ENCODE results near the gene SAMD10.
A peak's percentile ranks its signal among the peaks of the same experiment; 100 is the strongest.

SAMD10 gene

GRCh38 chr20:63950701-63951397 lies 28.6 kb downstream of the SAMD10 start:
- no peak for TF ChIP-seq CTCF (IDR thresholded peaks at IDR 0.05)
- no peak for TF ChIP-seq ZFX (IDR thresholded peaks at IDR 0.05; ENCODE audit: borderline replicate concordance)
- peak overlapping the region; percentile 83; the same call in 1 of the 2 replicates for H3K27ac ChIP-seq

- H3K27ac ChIP-seq: peak overlapping the region; percentile 83
- TF ChIP-seq ZFX (IDR thresholded peaks at IDR 0.05; ENCODE audit: borderline replicate concordance): no peak
These were observed 31.6 kb downstream of the SAMD10 start for GRCh38 chr20:63947638-63948456.

- H3K27ac ChIP-seq: peak overlapping the region; percentile 83
- TF ChIP-seq ZFX (IDR thresholded peaks at IDR 0.05; ENCODE audit: borderline replicate concordance) (no peak), CTCF (IDR thresholded peaks at IDR 0.05) (no peak)
These were observed 32.3 kb downstream of the SAMD10 start for GRCh38 chr20:63946986-63947637.

- TF ChIP-seq ZFX (IDR thresholded peaks at IDR 0.05; ENCODE audit: borderline replicate concordance) (no peak), CTCF (IDR thresholded peaks at IDR 0.05) (no peak)
- peak overlapping the region; percentile 83 for H3K27ac ChIP-seq
These were observed 33.2 kb downstream of the SAMD10 start for GRCh38 chr20:63945921-63946920.

- no peak for TF ChIP-seq CTCF (IDR thresholded peaks at IDR 0.05)
- TF ChIP-seq ZFX (IDR thresholded peaks at IDR 0.05; ENCODE audit: borderline replicate concordance): no peak
- H3K27ac ChIP-seq: no peak overlapping the region
These were observed 34.3 kb downstream of the SAMD10 start for GRCh38 chr20:63945031-63945658.

GRCh38 chr20:63944078-63944941 lies 35.1 kb downstream of the SAMD10 start:
- TF ChIP-seq CTCF (IDR thresholded peaks at IDR 0.05) (no peak), ZFX (IDR thresholded peaks at IDR 0.05; ENCODE audit: borderline replicate concordance) (no peak)
- 0 out of 2 replicates have a peak overlapping the region, but pooled peaks have one; percentile 59 for H3K27ac ChIP-seq

Measured in 22Rv1 (cell line).